Osteocyte (in vitro differentiated cells): ENCODE results near the gene STXBP5L. TPM values are rescaled to one million over a fixed set of nuclear protein-coding genes. Genes with fewer than 3 reads are reported as not detected.

Experiments used
- DNase-seq: peaks from one replicate; pipeline ENCODE4 v3.0.0; 2021; ENCODE audit warnings: mixed read lengths; ENCODE audit not compliant: unreplicated experiment; ENCODE audit errors: extremely low spot score
- H3K27ac Mint-ChIP-seq: one replicate; pipeline ENCODE4 v1.8.0; 2021; ENCODE audit warnings: mild to moderate bottlenecking, mixed read lengths; ENCODE audit not compliant: unreplicated experiment
- H3K27me3 Mint-ChIP-seq: one replicate; pipeline ENCODE4 v1.8.0; 2021; ENCODE audit warnings: mixed read lengths; ENCODE audit not compliant: unreplicated experiment
- H3K36me3 Mint-ChIP-seq: one replicate; pipeline ENCODE4 v1.8.0; 2021; ENCODE audit warnings: mixed read lengths; ENCODE audit not compliant: unreplicated experiment
- H3K4me1 Mint-ChIP-seq: one replicate; pipeline ENCODE4 v1.8.0; 2021; ENCODE audit warnings: mixed read lengths; ENCODE audit not compliant: unreplicated experiment
- H3K4me3 Mint-ChIP-seq: one replicate; pipeline ENCODE4 v1.8.0; 2021; ENCODE audit warnings: mild to moderate bottlenecking, moderate library complexity, mixed read lengths; ENCODE audit not compliant: unreplicated experiment
- H3K9me3 Mint-ChIP-seq: one replicate; pipeline ENCODE4 v1.8.0; 2021; ENCODE audit warnings: mixed read lengths; ENCODE audit not compliant: unreplicated experiment
- CTCF ChIP-seq: fragments of 200-600 bp; sonication (generic); IDR thresholded peaks from 2 replicates; pipeline ENCODE4 v1.5.0; 2021; ENCODE audit warnings: antibody characterized with exemption, mild to moderate bottlenecking, moderate library complexity
- total RNA-seq: library from RNA; stranded (reverse); gene quantifications from 2 replicates; pipeline ENCODE4 v1.2.1, GENCODE V29; 2021

Gene STXBP5L
- total RNA-seq, 1 donor from 2014 or later: not detected

GRCh38 chr3:120985242-120985641 is 77.2 kb downstream of the STXBP5L start:
- Mint-ChIP-seq H3K27ac (no peak overlapping the region), H3K9me3 (peaks cover 13% of the 10 kb centered on the region), H3K4me3 (no peak overlapping the region), H3K36me3 (no peaks in the 10 kb centered on the region), H3K27me3 (peaks cover 8% of the 10 kb centered on the region), H3K4me1 (no peaks in the 10 kb centered on the region)
- TF ChIP-seq CTCF: no peak
- DNase-seq: no peak

GRCh38 chr3:120988994-120989393 is 81.0 kb downstream of the STXBP5L start:
- Mint-ChIP-seq H3K27me3 (peaks cover 8% of the 10 kb centered on the region), H3K4me1 (no peaks in the 10 kb centered on the region), H3K27ac (no peak overlapping the region), H3K4me3 (no peak overlapping the region), H3K9me3 (peaks cover 6% of the 10 kb centered on the region), H3K36me3 (no peaks in the 10 kb centered on the region)
- DNase-seq: no peak
- TF ChIP-seq CTCF: no peak

GRCh38 chr3:121018917-121019321 is 110.9 kb downstream of the STXBP5L start:
- peaks cover 2% of the 10 kb centered on the region for H3K27me3 Mint-ChIP-seq
- H3K36me3 Mint-ChIP-seq: no peaks in the 10 kb centered on the region

GRCh38 chr3:121063628-121064027 is 155.6 kb downstream of the STXBP5L start:
- no peaks in the 10 kb centered on the region for H3K36me3 Mint-ChIP-seq
- no peaks in the 10 kb centered on the region for H3K9me3 Mint-ChIP-seq
- TF ChIP-seq CTCF: no peak
- no peak for DNase-seq
- peaks cover 4% of the 10 kb centered on the region for H3K27me3 Mint-ChIP-seq
- no peak overlapping the region for H3K27ac Mint-ChIP-seq
- H3K4me1 Mint-ChIP-seq: no peaks in the 10 kb centered on the region
- H3K4me3 Mint-ChIP-seq: no peak overlapping the region

More at GRCh38 chr3:121018917-121019321, 110.9 kb downstream of the STXBP5L start:
- DNase-seq: no peak
- Mint-ChIP-seq H3K4me1 (no peaks in the 10 kb centered on the region), H3K9me3 (peaks cover 2% of the 10 kb centered on the region), H3K27ac (no peak overlapping the region), H3K4me3 (no peak overlapping the region)
- no peak for TF ChIP-seq CTCF

- no peak for TF ChIP-seq CTCF
- Mint-ChIP-seq H3K4me3 (no peak overlapping the region), H3K4me1 (no peaks in the 10 kb centered on the region), H3K27me3 (peaks cover 4% of the 10 kb centered on the region), H3K9me3 (no peaks in the 10 kb centered on the region), H3K27ac (no peak overlapping the region), H3K36me3 (no peaks in the 10 kb centered on the region)
- no peak for DNase-seq
Observed at GRCh38 chr3:121064121-121064520, 156.1 kb downstream of the STXBP5L start.
